ENCODE results near the gene ARV1. TPM values are rescaled to one million over a fixed set of nuclear protein-coding genes. Genes with fewer than 3 reads are reported as not detected.

Gene ARV1
- total and polyA plus RNA-seq, 10 of the 15 experiments (the other 5 are each of a cell fraction or from before 2014, with no cell fraction given), result 23.2 to 55.1 (median 35.6) TPM

DNA sequence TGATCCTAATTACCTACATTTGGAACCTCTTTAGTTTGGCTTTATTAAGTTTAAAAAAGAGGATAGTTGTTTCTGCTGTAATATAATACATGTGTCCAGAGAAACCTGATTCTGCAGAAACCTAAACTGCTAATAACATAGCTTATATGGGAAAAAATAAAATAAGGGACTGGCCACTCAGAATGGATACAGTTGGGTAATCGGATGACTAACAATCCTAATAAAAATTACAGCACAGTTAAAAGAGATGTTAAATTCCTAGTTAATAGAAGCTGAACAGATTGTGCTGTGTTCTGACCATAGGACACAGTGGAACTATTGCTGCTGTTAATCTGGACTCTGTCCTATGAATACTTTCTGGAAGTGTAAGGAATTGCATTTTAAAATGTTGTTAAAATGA is 16.0 kb downstream of the ARV1 start:
- no peak for FAIRE-seq
- CTCF ChIA-PET, result no interaction called here
- RAD21 ChIA-PET (ENCODE audit: unreplicated experiment), result no interaction called here

More for the DNA sequence above, 16.0 kb downstream of the ARV1 start:
- TF ChIP-seq ZNF687 (IDR thresholded peaks at IDR 0.05) (no peak), RUNX3 (IDR thresholded peaks at IDR 0.05; ENCODE audit: low read length) (no peak), ASH2L (IDR thresholded peaks at IDR 0.05; ENCODE audit: borderline replicate concordance, low read depth) (no peak), USF1 (IDR thresholded peaks at IDR 0.05; ENCODE audit: borderline replicate concordance, extremely low read length, insufficient read depth, low read depth, low read length) (no peak), IRF4 (IDR thresholded peaks at IDR 0.05; ENCODE audit: low read depth, low read length) (no peak), YY1 (IDR thresholded peaks at IDR 0.05; ENCODE audit: low read depth, low read length) (no peak), ESRRA (IDR thresholded peaks at IDR 0.05; ENCODE audit: low read length) (no peak), SUZ12 (IDR thresholded peaks at IDR 0.05; ENCODE audit: unreplicated experiment) (no peak), MTA2 (IDR thresholded peaks at IDR 0.05; ENCODE audit: low read depth) (no peak), NFYA (IDR thresholded peaks at IDR 0.05; ENCODE audit: borderline replicate concordance, low read depth, low read length) (no peak), RAD21 (IDR thresholded peaks at IDR 0.05; ENCODE audit: insufficient read depth, low read depth, low read length) (no peak)
- Histone ChIP-seq H3K4me3 (no peak overlapping the region), H3K9me3 (replicated peaks; ENCODE audit: control insufficient read depth, insufficient read depth, low read length) (no peaks in the 10 kb centered on the region), H3K36me3 (ENCODE audit: control insufficient read depth in 2 of 2, insufficient read depth in 2 of 2, low read length in 1 of 2) (peaks cover 15 to 39% of the 10 kb centered on the region in 2 experiments), H3K4me1 (ENCODE audit: control insufficient read depth, insufficient read depth, low read length) (no peaks in the 10 kb centered on the region), H3K4me2 (ENCODE audit: control insufficient read depth, insufficient read depth) (no peak overlapping the region), H3K27me3 (replicated peaks in 1 of 2; ENCODE audit: control insufficient read depth in 2 of 2, insufficient read depth in 2 of 2, low read length in 1 of 2) (no peaks in the 10 kb centered on the region), H4K20me1 (ENCODE audit: control insufficient read depth, insufficient read depth) (no peaks in the 10 kb centered on the region), H3K27ac (ENCODE audit: control insufficient read depth, insufficient read depth) (no peak overlapping the region), H2AFZ (ENCODE audit: control insufficient read depth, low read depth, low read length) (no peak overlapping the region), H3K9ac (ENCODE audit: control insufficient read depth, insufficient read depth, low read length) (no peak overlapping the region), H3K79me2 (ENCODE audit: control insufficient read depth, insufficient read depth, low read length) (no peaks in the 10 kb centered on the region)
- DNase-seq (ENCODE audit: low read depth, low spot score), result no peak
- SMC1A ChIA-PET (ENCODE audit: uncharacterized antibody, unreplicated experiment), result no interaction called here
- no peak for ATAC-seq
- no TSS peak for BruUV-seq (replicated peaks)
- POLR2A ChIA-PET, result interaction anchor here (0.7 kb wide), 1 partner anchor 1585 kb away, joined by 5 read pairs; no protein-coding TSS in a partner anchor
- in situ Hi-C loops (cut with MboI) (no loop called here), intact Hi-C loops (cut with micrococcal nuclease; ENCODE audit: unreplicated experiment) (no loop called here)
- 100% methylated on average over 1 of the region's 1 CpG for WGBS (ENCODE audit: insufficient coverage, insufficient replicate concordance, low lambda C conversion rate, missing lambda C conversion rate)
